GM12865 (cell line): ENCODE results near the gene ANKRD29.
A peak's percentile ranks its signal among the peaks of the same experiment; 100 is the strongest.

Experiments used
- DNase-seq: peaks from one replicate; pipeline ENCODE4 v3.0.0; 2010; ENCODE audit warnings: low read depth
- H3K4me3 ChIP-seq: 2 replicates; pipeline ENCODE4 v1.5.1; 2011; ENCODE audit warnings: mild to moderate bottlenecking, low read depth, low read length, control low read depth
- TF ChIP-seq, protein P1 (sequence below): IDR thresholded peaks from 2 replicates; pipeline ENCODE4 v1.5.1; 2011; ENCODE audit warnings: low read length, control low read depth, low read depth, inconsistent platforms; ENCODE audit not compliant: insufficient read depth; ENCODE audit errors: missing control alignments

Gene ANKRD29, protein sequence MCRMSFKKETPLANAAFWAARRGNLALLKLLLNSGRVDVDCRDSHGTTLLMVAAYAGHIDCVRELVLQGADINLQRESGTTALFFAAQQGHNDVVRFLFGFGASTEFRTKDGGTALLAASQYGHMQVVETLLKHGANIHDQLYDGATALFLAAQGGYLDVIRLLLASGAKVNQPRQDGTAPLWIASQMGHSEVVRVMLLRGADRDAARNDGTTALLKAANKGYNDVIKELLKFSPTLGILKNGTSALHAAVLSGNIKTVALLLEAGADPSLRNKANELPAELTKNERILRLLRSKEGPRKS

DNA sequence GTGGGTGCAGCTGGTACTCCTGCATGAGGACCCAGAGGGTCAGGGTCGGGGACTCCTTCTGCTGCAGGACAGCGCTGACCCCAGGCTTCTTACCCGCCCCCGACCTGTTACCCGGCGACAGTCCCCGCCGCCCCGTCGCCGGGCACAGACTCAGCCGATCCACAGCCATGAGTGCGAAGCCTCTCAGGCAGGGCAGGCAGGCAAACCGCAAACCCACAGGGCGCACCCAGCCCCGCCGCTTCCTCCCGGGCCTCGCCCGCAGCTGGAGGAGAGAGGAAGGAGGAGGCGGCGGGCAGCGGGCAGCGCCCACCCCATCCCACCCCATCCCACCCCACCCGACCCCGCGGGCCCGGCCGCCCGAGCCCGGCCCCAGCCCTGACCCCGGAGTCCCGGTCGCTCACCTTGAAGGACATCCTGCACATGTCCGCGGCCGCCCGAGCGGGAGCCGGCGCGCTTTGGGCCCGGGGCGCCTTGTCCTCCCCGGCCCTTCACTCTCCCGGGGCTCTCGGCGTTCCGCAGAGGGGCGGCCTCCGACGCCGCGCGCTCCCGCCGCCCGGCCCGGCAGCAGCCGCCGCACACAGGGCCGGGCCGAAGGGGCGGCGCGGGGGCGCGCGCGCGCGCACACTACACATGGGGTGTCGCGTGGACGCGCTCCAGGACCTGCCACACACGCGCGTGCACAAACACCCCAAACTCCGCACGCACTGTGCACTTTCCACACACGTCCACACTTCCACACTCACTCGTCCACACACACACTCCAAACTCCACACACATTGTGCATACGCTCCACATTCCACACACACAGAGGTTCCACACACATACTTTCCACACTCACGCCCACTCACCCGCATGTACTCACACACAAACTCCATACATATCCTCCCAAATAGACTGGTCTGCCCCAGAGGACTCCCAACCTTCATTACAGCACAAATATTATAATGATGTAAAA, at the start of gene ANKRD29:
Gene ANKRD29 (minus strand): TSS at position 603 of the 955 bp plus-strand sequence. CDS start 181 bp downstream, at position 422.
- H3K4me3 ChIP-seq: peak within 1 kb of the TSS; percentile 1
- DNase-seq: peak; percentile 38

DNA sequence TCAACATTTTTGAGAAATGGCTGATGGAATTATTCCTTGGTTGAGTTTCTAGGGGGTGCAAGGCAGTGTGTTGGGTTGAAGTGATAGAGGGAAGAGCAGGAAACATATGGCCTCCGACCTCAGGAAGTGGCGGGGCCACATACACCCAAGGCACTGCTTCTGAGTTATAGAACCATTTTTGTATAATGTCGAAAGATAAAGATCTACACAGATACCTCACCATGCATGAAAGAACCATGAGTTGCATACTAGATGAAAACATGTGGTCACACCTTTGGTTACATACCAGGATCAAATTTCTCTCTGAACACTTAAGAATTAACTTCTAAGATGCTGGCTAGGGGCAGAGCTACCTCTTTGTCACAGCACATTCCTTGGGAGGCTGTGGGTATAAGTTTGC, 49.7 kb upstream of the ANKRD29 start:
- DNase-seq: no peak

More for the DNA sequence above, at the start of gene ANKRD29:
- TF ChIP-seq, protein P1, sequence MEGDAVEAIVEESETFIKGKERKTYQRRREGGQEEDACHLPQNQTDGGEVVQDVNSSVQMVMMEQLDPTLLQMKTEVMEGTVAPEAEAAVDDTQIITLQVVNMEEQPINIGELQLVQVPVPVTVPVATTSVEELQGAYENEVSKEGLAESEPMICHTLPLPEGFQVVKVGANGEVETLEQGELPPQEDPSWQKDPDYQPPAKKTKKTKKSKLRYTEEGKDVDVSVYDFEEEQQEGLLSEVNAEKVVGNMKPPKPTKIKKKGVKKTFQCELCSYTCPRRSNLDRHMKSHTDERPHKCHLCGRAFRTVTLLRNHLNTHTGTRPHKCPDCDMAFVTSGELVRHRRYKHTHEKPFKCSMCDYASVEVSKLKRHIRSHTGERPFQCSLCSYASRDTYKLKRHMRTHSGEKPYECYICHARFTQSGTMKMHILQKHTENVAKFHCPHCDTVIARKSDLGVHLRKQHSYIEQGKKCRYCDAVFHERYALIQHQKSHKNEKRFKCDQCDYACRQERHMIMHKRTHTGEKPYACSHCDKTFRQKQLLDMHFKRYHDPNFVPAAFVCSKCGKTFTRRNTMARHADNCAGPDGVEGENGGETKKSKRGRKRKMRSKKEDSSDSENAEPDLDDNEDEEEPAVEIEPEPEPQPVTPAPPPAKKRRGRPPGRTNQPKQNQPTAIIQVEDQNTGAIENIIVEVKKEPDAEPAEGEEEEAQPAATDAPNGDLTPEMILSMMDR: no peak

DNA sequence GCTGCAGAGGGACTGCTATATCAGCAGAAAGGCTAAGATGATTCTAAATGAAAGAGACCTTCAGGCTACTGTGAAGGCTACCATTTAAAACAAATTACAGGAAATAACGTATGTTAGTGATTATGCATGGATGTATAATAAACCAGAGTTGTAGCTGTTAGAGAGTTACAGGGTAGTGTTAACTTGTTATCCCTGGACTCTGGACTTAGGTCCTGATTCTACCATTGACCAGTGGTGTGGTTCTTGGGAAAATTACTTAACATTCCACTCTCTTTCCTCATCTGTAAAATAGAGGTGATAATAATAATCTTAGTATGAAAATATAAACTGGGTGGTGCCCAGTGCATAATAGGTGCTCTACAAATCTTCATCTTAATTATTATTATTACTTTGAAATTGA, 48.7 kb upstream of the ANKRD29 start:
- DNase-seq: no peak
- no peak overlapping the region for H3K4me3 ChIP-seq
- TF ChIP-seq, protein P1: no peak

More for the DNA sequence above, 49.7 kb upstream of the ANKRD29 start:
- no peak overlapping the region for H3K4me3 ChIP-seq
- TF ChIP-seq, protein P1: no peak

DNA sequence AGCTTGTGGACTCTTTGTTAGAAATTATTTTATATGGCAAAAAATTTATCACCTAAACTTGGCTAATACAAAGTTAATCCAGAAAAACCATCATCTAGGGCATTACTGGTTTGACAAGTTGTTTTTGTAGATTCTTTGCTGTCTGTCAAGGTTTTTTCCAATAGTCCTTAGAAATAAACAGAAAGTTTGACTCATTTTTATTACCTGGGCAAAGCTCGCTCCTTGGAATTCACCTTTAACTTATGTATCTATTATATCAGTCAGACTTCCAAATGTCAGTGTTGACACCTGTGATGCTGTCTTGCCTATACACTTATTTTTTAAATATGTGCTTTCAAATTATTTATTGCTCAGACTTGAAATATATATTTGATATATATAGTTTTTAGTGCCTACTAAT, 48.2 kb upstream of the ANKRD29 start:
- no peak overlapping the region for H3K4me3 ChIP-seq
- DNase-seq: no peak
- TF ChIP-seq, protein P1: no peak

DNA sequence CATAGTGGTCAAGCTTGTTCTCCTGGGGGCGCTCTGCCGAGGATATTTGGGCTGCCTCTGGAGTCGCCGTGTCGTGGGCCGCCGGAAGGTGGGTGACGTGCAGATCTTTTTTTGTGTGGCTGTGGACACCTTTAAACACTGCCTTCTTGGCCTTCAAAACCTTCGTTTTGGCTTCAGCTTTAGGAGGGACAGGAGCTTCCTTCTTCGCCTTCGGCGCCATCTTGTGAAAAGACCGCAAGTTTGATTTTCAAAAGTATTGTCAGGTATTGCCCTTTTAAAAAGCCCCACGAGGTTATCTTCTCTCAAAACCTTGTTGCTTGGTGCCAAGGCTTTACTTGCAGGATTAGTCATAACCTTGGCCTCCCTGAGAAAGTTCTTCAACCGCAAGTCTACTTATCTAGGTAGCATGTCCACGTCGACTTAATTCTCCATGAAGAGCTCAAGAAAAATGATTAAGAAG, 47.4 kb upstream of the ANKRD29 start:
- peak; percentile 84 for DNase-seq
- TF ChIP-seq, protein P1: no peak
- no peak overlapping the region for H3K4me3 ChIP-seq

DNA sequence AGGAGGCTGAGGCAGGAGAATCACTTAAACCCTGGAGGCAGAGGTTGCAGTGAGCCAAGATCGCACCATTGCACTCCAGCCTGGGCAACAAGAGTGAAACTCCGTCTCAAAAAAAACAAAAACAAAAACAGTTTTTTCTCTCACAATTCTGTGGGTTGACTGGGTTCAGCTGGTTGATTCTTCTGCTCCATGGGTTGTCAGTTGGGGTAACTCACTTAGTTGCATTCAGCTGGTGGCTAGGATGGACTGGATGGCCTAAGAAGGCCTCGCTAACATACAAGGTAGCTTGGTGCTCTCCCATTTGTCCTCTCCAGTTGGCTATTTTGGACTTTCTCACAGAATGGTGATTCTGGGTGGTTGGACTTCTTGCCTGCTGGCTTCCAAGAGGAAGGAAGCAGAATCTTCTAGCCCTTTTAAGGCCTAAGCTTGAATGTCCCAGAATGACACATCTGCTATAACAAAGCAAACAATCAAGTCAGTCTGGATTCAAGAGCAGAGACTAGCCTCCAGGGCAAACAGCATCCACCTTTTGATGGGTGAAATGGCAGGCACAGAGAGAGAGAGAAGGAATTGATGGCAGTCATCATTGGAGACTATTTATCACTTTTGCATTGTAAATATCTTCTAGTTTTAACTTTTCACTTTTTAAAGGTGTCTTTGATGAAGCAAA, 44.4 kb upstream of the ANKRD29 start:
- H3K4me3 ChIP-seq: no peak overlapping the region
- no peak for DNase-seq

More for the DNA sequence above, 44.4 kb upstream of the ANKRD29 start:
- TF ChIP-seq, protein P1: no peak
